Measurements from ENCODE around the gene RAP1GAP2.
A peak's percentile ranks its signal among the peaks of the same experiment; 100 is the strongest.

Gene RAP1GAP2

DNA sequence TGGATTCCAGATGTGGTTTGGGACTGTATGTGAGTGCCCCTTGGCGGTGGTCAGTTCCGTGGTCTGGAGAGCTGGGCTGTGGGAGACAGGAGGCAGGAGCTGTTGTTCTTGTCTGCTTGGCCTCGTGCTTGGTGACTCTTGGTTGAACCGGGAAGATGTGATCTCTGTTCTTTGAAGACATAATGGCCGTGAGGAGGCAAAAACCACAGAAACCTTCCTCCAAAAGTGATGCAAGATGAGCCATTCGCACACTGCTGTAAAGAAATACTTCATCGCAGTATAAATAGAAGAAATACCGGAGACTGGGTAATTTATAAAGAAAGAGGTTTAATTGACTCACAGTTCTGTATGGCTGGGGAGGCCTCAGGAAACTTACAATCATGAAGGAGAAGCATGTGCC is 128.8 kb downstream of the RAP1GAP2 start:
- DNase-seq (ENCODE audit: low spot score): no peak
- Histone ChIP-seq H3K4me3 (no peak overlapping the region), H3K27ac (no peak overlapping the region)
- TF ChIP-seq, protein P1, sequence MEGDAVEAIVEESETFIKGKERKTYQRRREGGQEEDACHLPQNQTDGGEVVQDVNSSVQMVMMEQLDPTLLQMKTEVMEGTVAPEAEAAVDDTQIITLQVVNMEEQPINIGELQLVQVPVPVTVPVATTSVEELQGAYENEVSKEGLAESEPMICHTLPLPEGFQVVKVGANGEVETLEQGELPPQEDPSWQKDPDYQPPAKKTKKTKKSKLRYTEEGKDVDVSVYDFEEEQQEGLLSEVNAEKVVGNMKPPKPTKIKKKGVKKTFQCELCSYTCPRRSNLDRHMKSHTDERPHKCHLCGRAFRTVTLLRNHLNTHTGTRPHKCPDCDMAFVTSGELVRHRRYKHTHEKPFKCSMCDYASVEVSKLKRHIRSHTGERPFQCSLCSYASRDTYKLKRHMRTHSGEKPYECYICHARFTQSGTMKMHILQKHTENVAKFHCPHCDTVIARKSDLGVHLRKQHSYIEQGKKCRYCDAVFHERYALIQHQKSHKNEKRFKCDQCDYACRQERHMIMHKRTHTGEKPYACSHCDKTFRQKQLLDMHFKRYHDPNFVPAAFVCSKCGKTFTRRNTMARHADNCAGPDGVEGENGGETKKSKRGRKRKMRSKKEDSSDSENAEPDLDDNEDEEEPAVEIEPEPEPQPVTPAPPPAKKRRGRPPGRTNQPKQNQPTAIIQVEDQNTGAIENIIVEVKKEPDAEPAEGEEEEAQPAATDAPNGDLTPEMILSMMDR (IDR thresholded peaks at IDR 0.05): no peak

DNA sequence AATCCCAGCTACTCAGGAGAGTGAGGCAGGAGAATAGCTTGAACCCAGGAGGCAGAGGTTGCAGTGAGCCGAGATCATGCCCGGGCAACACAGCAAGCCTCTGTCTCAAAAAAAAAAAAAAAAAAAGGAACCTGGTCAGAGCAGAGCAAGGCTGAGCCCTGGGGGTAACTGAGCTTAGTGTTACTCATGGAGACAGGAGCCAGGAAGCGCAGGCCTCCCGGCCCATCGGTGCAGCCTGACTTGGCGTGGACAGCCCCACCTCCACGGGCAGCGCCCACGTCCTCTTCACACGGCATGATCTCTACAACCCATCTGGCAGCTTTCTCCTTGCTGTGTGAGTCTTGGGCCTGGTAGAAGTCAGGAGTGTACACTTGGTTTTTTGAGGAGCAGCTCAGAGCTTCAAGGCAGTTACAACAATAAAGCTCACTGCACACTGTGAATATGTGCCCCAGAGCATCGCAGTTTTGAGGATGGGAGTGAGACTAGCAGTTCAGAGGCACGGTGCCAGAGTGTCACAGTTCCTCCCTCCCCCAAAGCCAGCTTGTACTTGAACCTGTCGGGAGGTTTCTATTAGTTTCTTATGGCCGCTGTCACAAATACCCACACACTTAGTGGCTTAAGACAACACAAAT is 129.9 kb downstream of the RAP1GAP2 start:
- no peak for DNase-seq (ENCODE audit: low spot score)
- TF ChIP-seq, protein P1 (IDR thresholded peaks at IDR 0.05): no peak
- Histone ChIP-seq H3K27ac (no peak overlapping the region), H3K4me3 (no peak overlapping the region)

DNA sequence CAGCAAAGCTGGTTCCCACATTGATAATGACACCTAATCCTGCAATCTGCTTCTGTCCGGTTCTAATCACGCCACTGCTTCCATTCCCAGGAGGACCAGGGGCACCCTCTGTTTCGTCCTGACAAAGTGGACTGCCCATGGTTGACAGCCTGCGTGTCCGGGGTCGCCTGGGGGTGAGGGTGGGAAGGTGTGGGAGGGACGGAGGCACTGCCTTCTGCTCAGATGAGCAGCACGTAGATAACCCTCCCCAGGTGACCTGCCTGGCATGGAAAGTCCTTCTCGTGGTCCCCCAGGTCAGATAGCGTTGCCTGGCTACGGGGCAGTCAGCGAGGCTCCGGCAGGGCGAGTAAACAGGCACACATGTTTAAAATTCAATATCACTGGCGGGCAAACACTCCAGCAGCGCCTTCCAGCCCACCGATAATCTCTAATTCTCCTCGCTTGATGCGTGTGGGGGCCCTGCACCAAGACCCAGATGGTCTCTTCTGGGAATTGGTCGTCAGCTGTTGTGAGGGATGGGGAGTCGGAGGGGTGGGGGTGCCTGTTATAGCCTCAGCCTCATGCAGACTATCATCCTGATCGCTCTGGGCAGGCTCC is 132.2 kb downstream of the RAP1GAP2 start:
- Histone ChIP-seq H3K27ac (no peak overlapping the region), H3K4me3 (no peak overlapping the region)
- DNase-seq (ENCODE audit: low spot score): no peak
- TF ChIP-seq, protein P1 (IDR thresholded peaks at IDR 0.05): no peak

DNA sequence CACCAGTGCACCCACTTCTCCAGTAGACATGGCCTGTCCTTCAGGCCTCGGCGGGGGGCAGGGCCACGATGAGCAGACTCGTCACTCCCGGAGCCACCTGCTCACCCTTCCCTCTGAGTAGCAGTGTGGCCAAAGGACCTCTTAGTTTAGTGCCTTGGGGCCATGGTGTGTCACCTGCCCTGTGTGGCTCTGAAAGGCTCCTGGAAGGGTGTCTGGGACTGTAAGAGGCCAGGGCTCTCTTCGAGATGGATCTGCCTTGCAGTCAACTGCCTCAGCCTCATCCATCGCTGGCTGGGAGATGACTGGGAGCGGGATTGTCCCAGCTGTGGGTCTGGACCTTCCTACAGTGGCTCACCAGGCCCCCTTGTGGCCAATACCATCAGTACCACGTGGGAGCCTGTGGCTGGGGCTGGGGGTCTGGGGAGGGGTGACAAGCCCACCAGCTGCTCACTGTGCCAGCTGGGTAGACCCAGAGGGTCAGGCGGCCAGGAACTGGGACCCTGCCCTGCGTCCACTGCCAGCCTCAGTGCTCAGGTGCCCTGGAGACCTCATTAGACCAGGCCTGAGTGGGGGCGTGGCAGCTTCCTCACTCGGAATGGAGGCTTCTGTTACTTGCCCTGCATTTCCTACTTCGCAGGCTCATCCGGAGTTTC is 133.8 kb downstream of the RAP1GAP2 start:
- DNase-seq (ENCODE audit: low spot score): no peak
- no peak overlapping the region for H3K27ac ChIP-seq
- H3K4me3 ChIP-seq: no peak overlapping the region
- TF ChIP-seq, protein P1 (IDR thresholded peaks at IDR 0.05): peak; percentile 21

DNA sequence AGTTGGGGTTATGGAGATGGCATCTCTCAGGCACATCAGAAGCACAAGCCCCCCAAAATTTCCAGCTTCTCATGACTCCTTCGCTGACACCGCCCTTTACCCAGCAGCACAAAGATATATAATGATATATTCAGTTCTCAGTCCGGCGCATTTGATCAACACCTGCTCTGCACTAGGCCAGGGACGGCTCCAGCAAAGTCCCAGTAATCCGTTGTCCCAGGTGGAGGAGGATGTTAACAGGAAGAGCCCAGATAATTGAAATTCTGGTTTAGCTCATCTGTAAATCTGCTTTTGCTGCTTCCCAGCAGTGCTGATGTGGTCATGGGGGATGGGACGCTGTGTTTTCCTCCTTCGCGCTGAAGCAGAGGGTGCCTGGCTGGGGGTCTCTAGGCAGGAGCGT is 135.6 kb downstream of the RAP1GAP2 start:
- Histone ChIP-seq H3K4me3 (no peak overlapping the region), H3K27ac (no peak overlapping the region)
- TF ChIP-seq, protein P1 (IDR thresholded peaks at IDR 0.05): no peak
- DNase-seq (ENCODE audit: low spot score): no peak

DNA sequence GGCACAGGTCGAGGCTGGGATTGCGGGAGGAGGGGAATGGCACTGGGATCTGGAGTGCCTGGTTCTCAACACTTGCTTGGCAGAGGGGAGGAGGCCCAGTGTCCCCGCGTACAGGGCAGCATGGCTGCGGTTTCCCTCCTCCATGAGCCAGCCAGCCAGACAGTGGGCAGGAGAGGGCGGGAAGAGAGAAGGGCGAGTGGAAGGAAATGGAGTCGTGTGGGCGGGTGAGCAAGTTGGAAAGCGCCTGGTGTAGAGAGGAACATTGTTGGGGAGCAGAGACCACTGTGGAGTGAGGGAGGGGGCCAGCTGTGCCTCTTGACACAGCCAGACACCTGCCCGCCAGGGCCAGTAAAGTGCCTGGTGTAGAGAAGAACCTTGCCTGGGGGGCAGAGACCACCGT is 136.7 kb downstream of the RAP1GAP2 start:
- DNase-seq (ENCODE audit: low spot score): no peak
- TF ChIP-seq, protein P1 (IDR thresholded peaks at IDR 0.05): no peak
- no peak overlapping the region for H3K27ac ChIP-seq

DNA sequence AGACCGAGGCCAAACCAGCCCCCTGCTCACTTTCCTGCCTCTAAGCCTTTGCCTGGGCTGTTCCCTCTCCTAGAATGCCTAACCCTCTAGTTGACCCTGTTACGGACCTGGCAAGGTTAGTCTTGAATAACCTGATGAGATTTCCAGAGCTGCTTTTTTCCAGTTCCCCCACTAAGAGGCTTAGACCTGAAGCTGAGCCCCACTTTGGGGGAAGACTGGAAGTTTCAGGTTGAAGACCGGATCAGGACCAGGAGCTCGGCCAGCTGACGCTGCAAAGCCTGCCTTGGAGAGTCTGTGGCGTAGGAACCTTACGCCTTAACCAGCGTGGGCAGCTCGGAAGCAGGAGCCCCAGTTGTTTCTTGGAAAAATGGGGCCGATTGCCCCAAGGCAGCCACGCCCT is 137.4 kb downstream of the RAP1GAP2 start:
- Histone ChIP-seq H3K4me3 (no peak overlapping the region), H3K27ac (no peak overlapping the region)
- TF ChIP-seq, protein P1 (IDR thresholded peaks at IDR 0.05): no peak
- DNase-seq (ENCODE audit: low spot score): no peak

More for the DNA sequence above, 136.7 kb downstream of the RAP1GAP2 start:
- H3K4me3 ChIP-seq: no peak overlapping the region

Measured in coronary artery (tissue), 2 donors.